ENCODE results near the gene METTL16. TPM values are rescaled to one million over a fixed set of nuclear protein-coding genes. Genes with fewer than 3 reads are reported as not detected.
"Not testable (repeated sequence)": the region's sequence is repeated elsewhere in the genome, so short reads cannot be mapped to it uniquely, and the experiment has no call there.

The METTL16 gene
- total RNA-seq, 1 experiment from 2014 or later, result 54.1 TPM

- TF ChIP-seq ESRRA (CRISPR knock-in tag; IDR thresholded peaks at IDR 0.05; ENCODE audit: borderline replicate concordance), result no peak
- TF ChIP-seq IRF1 (CRISPR knock-in tag; IDR thresholded peaks at IDR 0.05), result no peak
Measured at GRCh38 chr17:2440930-2441329, 70.8 kb downstream of the METTL16 start (continued).

GRCh38 chr17:2439997-2440396 is 71.7 kb downstream of the METTL16 start:
- H3K27me3 Mint-ChIP-seq (ENCODE audit: low read depth); POLR2A ChIA-PET; DNase-seq (ENCODE audit: low spot score); ATAC-seq; H3K9me3 Mint-ChIP-seq; H3K4me3 Mint-ChIP-seq; H3K27ac Mint-ChIP-seq: not testable (repeated sequence)
- TF ChIP-seq ZNF121 (CRISPR knock-in tag; IDR thresholded peaks at IDR 0.05), result 0 out of 2 replicates have a peak, but pooled peaks have one; percentile 0
- Mint-ChIP-seq H3K36me3 (peaks cover 41% of the 10 kb centered on the region), H3K4me1 (peaks cover 16% of the 10 kb centered on the region)
- CTCF ChIA-PET, result interaction anchor here (1.8 kb wide), 1 partner anchor 24 kb away, joined by 4 read pairs; no protein-coding TSS in a partner anchor

GRCh38 chr17:2438823-2439222 is 72.9 kb downstream of the METTL16 start:
- ChIA-PET CTCF (no interaction called here), POLR2A (no interaction called here)
- Mint-ChIP-seq H3K4me1 (peaks cover 27% of the 10 kb centered on the region), H3K36me3 (peaks cover 41% of the 10 kb centered on the region), H3K4me3 (no peak overlapping the region), H3K27ac (no peak overlapping the region), H3K9me3 (peaks cover 6% of the 10 kb centered on the region), H3K27me3 (ENCODE audit: low read depth) (no peaks in the 10 kb centered on the region)
- DNase-seq (ENCODE audit: low spot score) (no peak), ATAC-seq (no peak)
- TF ChIP-seq STAT6 (CRISPR knock-in tag; conservative IDR thresholded peaks at IDR 0.05; ENCODE audit: low read depth) (no peak), ZNF425 (CRISPR knock-in tag; conservative IDR thresholded peaks at IDR 0.05) (no peak), PRDM15 (CRISPR knock-in tag; IDR thresholded peaks at IDR 0.05) (no peak), ELF4 (CRISPR knock-in tag; IDR thresholded peaks at IDR 0.05; ENCODE audit: low read depth) (no peak), TEAD1 (CRISPR knock-in tag; IDR thresholded peaks at IDR 0.05) (no peak), IRF2 (CRISPR knock-in tag; IDR thresholded peaks at IDR 0.05; ENCODE audit: borderline replicate concordance, low read depth) (no peak), SOX15 (CRISPR knock-in tag; IDR thresholded peaks at IDR 0.05) (no peak), EMX1 (CRISPR knock-in tag; IDR thresholded peaks at IDR 0.05) (no peak), ZNF423 (CRISPR knock-in tag; IDR thresholded peaks at IDR 0.05) (no peak), ZNF121 (CRISPR knock-in tag; IDR thresholded peaks at IDR 0.05) (no peak)
